GM12801 (cell line): ENCODE results near the gene SLC12A8.

Experiments
- TF ChIP-seq, protein P1 (sequence below): IDR thresholded peaks from one replicate; pipeline ENCODE4 v1.5.1; 2011; ENCODE audit warnings: control low read depth; ENCODE audit not compliant: insufficient read length; ENCODE audit errors: extremely low read depth

The SLC12A8 gene

DNA sequence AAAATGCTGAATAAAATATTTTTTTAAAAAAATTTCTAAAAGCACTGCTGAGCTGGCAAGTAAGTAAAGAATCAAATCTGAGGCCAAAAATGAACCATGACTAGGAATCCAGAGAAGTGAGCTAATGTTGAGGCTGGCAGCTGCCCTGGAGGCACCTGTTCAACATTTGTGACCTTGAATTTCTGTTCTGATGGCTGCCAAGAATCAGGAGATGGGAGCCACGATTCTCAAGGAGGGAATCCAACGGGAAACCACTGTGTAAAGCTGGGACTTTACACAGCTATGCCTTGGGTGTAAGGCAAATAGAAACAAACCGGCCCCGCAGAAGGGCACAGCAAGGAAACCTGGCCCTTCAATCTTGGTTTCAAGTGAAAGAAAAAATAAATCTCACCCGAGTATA, 179.4 kb downstream of the SLC12A8 start:
- TF ChIP-seq, protein P1, sequence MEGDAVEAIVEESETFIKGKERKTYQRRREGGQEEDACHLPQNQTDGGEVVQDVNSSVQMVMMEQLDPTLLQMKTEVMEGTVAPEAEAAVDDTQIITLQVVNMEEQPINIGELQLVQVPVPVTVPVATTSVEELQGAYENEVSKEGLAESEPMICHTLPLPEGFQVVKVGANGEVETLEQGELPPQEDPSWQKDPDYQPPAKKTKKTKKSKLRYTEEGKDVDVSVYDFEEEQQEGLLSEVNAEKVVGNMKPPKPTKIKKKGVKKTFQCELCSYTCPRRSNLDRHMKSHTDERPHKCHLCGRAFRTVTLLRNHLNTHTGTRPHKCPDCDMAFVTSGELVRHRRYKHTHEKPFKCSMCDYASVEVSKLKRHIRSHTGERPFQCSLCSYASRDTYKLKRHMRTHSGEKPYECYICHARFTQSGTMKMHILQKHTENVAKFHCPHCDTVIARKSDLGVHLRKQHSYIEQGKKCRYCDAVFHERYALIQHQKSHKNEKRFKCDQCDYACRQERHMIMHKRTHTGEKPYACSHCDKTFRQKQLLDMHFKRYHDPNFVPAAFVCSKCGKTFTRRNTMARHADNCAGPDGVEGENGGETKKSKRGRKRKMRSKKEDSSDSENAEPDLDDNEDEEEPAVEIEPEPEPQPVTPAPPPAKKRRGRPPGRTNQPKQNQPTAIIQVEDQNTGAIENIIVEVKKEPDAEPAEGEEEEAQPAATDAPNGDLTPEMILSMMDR: no peak

DNA sequence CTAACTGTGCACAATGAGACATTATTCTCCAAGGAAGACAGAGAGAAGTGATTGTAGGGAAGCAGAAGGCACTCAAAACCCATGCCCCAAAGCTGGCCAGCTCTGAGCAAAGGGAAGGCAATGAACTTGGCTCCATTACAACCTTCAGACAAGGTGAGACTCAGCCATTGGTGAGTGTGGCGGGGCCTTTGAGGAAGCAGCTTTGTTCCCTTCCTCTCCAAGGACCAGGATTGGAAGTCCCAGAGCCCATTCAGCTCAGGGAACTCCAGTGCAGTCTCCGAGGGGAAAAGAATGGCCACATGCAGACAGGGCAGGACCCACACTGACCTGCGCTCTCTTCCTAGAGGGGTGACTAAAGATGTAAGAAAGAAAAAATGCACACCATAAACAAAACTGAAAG, 179.9 kb downstream of the SLC12A8 start:
- TF ChIP-seq, protein P1: no peak
